Suprapubic skin (tissue), 4 donors: ENCODE measurements around the gene LITAF. TPM values are rescaled to one million over a fixed set of nuclear protein-coding genes. Genes with fewer than 3 reads are reported as not detected.
A peak's percentile ranks its signal among the peaks of the same experiment; 100 is the strongest.

Experiments
- DNase-seq, 2 donors: peaks; one replicate each; pipeline ENCODE4 v3.0.0-alpha.2; 2019; ENCODE audit warnings: low spot score in 2 of 2
- H3K27ac ChIP-seq: fragments of 200-600 bp; sonication (generic); one replicate; pipeline ENCODE4 v1.5.1; 2019
- H3K27me3 ChIP-seq: fragments of 200-600 bp; sonication (generic); one replicate; pipeline ENCODE4 v1.5.1; 2019
- H3K36me3 ChIP-seq: fragments of 200-600 bp; sonication (generic); one replicate; pipeline ENCODE4 v1.5.1; 2019
- H3K4me1 ChIP-seq: fragments of 200-600 bp; sonication (generic); one replicate; pipeline ENCODE4 v1.5.1; 2019
- H3K4me3 ChIP-seq: fragments of 200-600 bp; sonication (generic); one replicate; pipeline ENCODE4 v1.5.1; 2019; ENCODE audit warnings: mild to moderate bottlenecking
- H3K9me3 ChIP-seq: fragments of 200-600 bp; sonication (generic); one replicate; pipeline ENCODE4 v1.5.1; 2019
- EP300 ChIP-seq: sonication (generic); formaldehyde crosslinking; IDR thresholded peaks from one replicate; pipeline ENCODE4 v1.6.1; 2017; ENCODE audit warnings: antibody characterized with exemption
- POLR2A ChIP-seq, 2 donors: fragments of 450-650 bp; IDR thresholded peaks; one replicate each; pipeline ENCODE4 v1.6.1; 2017; ENCODE audit warnings: antibody characterized with exemption in 2 of 2, mild to moderate bottlenecking in 2 of 2, moderate library complexity in 2 of 2
- POLR2AphosphoS5 ChIP-seq, 3 donors: sonication (generic); formaldehyde crosslinking; IDR thresholded peaks; one replicate each; pipeline ENCODE4 v1.6.1; 2017; ENCODE audit warnings: antibody characterized with exemption in 3 of 3
- WGBS: methylation state at CpG from one replicate; pipeline ENCODE4 v1.1.5; 2018; 5-methylcytosine and 5-hydroxymethylcytosine counted together
- total RNA-seq, 4 donors: library from RNA; depleted of rRNA; stranded (reverse); fragments of >200 nt; gene quantifications; one replicate each; pipeline ENCODE4 v1.1.0, GENCODE V29; 2016
- TF ChIP-seq, protein P1 (sequence below), 2 donors: fragments of 200-600 bp in 1 of 2; fragments of 450-650 bp in 1 of 2; sonication (generic) in 1 of 2; IDR thresholded peaks; one replicate each; pipeline ENCODE4 v1.5.1; 2016 to 2019; ENCODE audit warnings: antibody characterized with exemption in 2 of 2, mild to moderate bottlenecking in 1 of 2, moderate library complexity in 1 of 2

The LITAF gene
- total RNA-seq: 10 to 100 TPM; 48.8 to 82.2 (median 72.8) TPM

DNA sequence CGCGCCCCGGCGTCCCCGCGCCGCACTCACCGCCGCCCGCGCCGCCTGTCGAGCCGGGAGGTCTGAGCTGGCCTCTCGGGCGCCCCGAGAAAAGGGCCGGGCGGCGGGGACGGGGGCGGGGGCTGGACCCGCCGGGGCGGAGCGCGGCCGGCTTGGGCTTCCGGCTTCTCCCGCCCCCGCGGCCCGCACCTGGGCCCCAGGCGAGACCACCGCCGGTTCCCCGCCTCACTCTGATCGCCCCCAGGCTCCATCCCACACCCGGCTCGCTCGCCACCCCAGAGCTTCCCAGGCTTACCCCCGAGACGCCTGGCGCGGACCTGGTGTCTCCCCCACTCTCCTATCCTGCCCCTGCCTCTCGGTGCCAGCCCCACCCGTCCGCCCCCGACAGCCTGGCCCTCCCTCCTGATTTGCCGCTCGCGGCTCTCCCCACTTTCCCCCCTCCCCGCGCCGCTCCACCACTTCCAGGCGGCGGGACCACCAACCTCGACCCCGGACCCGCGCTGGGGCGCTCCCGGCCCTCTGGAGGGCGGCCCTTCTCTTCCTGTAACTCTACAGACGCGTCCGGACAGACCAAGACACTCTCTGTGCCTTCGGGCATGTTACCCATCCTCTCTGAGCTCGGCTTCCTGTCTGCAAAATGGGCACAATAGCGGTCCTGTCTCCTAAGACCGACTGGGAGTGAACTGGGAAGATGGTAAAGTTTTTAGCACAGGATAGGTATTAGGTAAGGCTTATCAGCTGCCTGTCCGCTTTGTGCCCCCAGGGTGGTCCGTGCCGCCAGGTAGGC, at the start of gene LITAF:
Gene LITAF (minus strand): TSS at position 64 of the 787 bp plus-strand sequence. CDS start 30,189 bp downstream, outside the sequence.
- Histone ChIP-seq H3K36me3 (no peaks in the 10 kb centered on the region), H3K27me3 (no peaks in the 10 kb centered on the region), H3K9me3 (no peaks in the 10 kb centered on the region), H3K27ac (peak within 1 kb of the TSS; percentile 96), H3K4me3 (peak within 1 kb of the TSS; percentile 92), H3K4me1 (peaks cover 42% of the 10 kb centered on the region)
- WGBS: 9% methylated on average over 25 of the region's 74 CpGs
- TF ChIP-seq, protein P1, sequence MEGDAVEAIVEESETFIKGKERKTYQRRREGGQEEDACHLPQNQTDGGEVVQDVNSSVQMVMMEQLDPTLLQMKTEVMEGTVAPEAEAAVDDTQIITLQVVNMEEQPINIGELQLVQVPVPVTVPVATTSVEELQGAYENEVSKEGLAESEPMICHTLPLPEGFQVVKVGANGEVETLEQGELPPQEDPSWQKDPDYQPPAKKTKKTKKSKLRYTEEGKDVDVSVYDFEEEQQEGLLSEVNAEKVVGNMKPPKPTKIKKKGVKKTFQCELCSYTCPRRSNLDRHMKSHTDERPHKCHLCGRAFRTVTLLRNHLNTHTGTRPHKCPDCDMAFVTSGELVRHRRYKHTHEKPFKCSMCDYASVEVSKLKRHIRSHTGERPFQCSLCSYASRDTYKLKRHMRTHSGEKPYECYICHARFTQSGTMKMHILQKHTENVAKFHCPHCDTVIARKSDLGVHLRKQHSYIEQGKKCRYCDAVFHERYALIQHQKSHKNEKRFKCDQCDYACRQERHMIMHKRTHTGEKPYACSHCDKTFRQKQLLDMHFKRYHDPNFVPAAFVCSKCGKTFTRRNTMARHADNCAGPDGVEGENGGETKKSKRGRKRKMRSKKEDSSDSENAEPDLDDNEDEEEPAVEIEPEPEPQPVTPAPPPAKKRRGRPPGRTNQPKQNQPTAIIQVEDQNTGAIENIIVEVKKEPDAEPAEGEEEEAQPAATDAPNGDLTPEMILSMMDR (IDR thresholded peaks at IDR 0.05): no peak
- TF ChIP-seq POLR2A (IDR thresholded peaks at IDR 0.05): peak in 1 of 2 donors; percentile 52
- peak; percentile 80 to 84 for DNase-seq

DNA sequence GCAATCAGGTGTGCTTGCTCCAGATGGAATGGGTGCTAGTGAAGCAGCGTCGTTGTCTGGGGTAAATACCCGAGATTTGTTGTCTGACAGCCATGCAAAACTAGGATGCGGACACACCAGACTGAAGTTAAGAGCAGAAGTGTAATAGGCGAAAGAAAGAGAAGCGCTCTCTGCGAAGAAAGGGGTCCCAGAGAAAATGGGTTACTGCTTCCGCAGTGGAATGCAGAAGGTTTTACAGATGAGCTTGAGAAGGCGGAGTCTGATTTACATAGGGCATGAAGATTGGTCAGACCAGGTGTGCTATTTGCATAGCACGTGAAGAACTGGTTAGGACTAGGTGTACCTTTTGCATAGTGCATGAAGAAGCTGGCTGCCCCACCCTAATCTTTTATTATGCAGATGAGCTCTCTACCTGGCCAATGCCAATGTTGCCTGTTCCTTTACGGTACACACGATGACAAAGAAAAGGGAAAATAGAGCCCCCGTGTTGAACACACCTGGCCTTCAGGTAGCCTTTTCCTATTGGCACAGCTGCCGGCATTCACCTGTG, 49.5 kb upstream of the LITAF start:
- no peaks in the 10 kb centered on the region for H3K27me3 ChIP-seq
- H3K4me3 ChIP-seq: peak overlapping the region; percentile 22
- TF ChIP-seq POLR2A (IDR thresholded peaks at IDR 0.05) (no peak), POLR2AphosphoS5 (IDR thresholded peaks at IDR 0.05) (peak in 1 of 3 donors; percentile 8)
- H3K36me3 ChIP-seq: no peaks in the 10 kb centered on the region
- no peak for DNase-seq
- peaks cover 51% of the 10 kb centered on the region for H3K4me1 ChIP-seq
- WGBS: 51% methylated on average over 14 of the region's 14 CpGs
- peak overlapping the region; percentile 62 for H3K27ac ChIP-seq
- no peaks in the 10 kb centered on the region for H3K9me3 ChIP-seq

GRCh38 chr16:11635679-11636171, 49.0 kb upstream of the LITAF start:
- Histone ChIP-seq H3K27me3 (no peaks in the 10 kb centered on the region), H3K36me3 (no peaks in the 10 kb centered on the region), H3K27ac (peak overlapping the region; percentile 62), H3K9me3 (no peaks in the 10 kb centered on the region), H3K4me3 (peak overlapping the region; percentile 22), H3K4me1 (peaks cover 46% of the 10 kb centered on the region)
- 82% methylated on average over 12 of the region's 12 CpGs for WGBS
- TF ChIP-seq POLR2A (IDR thresholded peaks at IDR 0.05) (no peak), POLR2AphosphoS5 (IDR thresholded peaks at IDR 0.05) (no peak)
- DNase-seq: no peak

GRCh38 chr16:11635113-11635652, 48.5 kb upstream of the LITAF start:
- Histone ChIP-seq H3K4me1 (peaks cover 41% of the 10 kb centered on the region), H3K9me3 (no peaks in the 10 kb centered on the region), H3K27me3 (no peaks in the 10 kb centered on the region), H3K27ac (no peak overlapping the region), H3K4me3 (no peak overlapping the region), H3K36me3 (no peaks in the 10 kb centered on the region)
- TF ChIP-seq POLR2A (IDR thresholded peaks at IDR 0.05): no peak
- TF ChIP-seq POLR2AphosphoS5 (IDR thresholded peaks at IDR 0.05): no peak
- TF ChIP-seq, protein P1 (IDR thresholded peaks at IDR 0.05): no peak
- DNase-seq: no peak
- WGBS: 82% methylated on average over 10 of the region's 10 CpGs

- no peaks in the 10 kb centered on the region for H3K27me3 ChIP-seq
- H3K36me3 ChIP-seq: no peaks in the 10 kb centered on the region
- H3K4me3 ChIP-seq: no peak overlapping the region
- H3K4me1 ChIP-seq: peaks cover 42% of the 10 kb centered on the region
- no peak overlapping the region for H3K27ac ChIP-seq
- TF ChIP-seq POLR2A (IDR thresholded peaks at IDR 0.05): no peak
- TF ChIP-seq POLR2AphosphoS5 (IDR thresholded peaks at IDR 0.05): no peak
- TF ChIP-seq, protein P1 (IDR thresholded peaks at IDR 0.05): no peak
- TF ChIP-seq EP300: no peak
- no peak for DNase-seq
- H3K9me3 ChIP-seq: no peaks in the 10 kb centered on the region
- 84% methylated on average over 6 of the region's 6 CpGs for WGBS
Observed at GRCh38 chr16:11634312-11634711, 47.6 kb upstream of the LITAF start.

- H3K4me1 ChIP-seq: peaks cover 54% of the 10 kb centered on the region
- TF ChIP-seq EP300 (no peak), POLR2AphosphoS5 (IDR thresholded peaks at IDR 0.05) (no peak), POLR2A (IDR thresholded peaks at IDR 0.05) (no peak)
- TF ChIP-seq, protein P1 (IDR thresholded peaks at IDR 0.05): no peak
- H3K4me3 ChIP-seq: no peak overlapping the region
- H3K36me3 ChIP-seq: no peaks in the 10 kb centered on the region
- no peak for DNase-seq
- 100% methylated on average over 1 of the region's 3 CpGs for WGBS
- no peaks in the 10 kb centered on the region for H3K27me3 ChIP-seq
- no peaks in the 10 kb centered on the region for H3K9me3 ChIP-seq
- peak overlapping the region; percentile 62 for H3K27ac ChIP-seq
Observed at GRCh38 chr16:11633113-11633512, 46.4 kb upstream of the LITAF start.
